Left cardiac atrium (tissue), 4 donors: ENCODE results near the gene DHCR24. TPM values are rescaled to one million over a fixed set of nuclear protein-coding genes. Genes with fewer than 3 reads are reported as not detected.
A peak's percentile ranks its signal among the peaks of the same experiment; 100 is the strongest.

Experiments used
- ATAC-seq, 2 donors: fragments of 200-7000 bp; cut with Tn5 transposase; one replicate each; pipeline ENCODE4 v1.9.1; 2020; ENCODE audit warnings: mild to moderate bottlenecking in 2 of 2, moderate library complexity in 2 of 2
- DNase-seq: peaks from one replicate; pipeline ENCODE4 v3.0.0-alpha.2; 2020
- intact Hi-C, 2 donors: fragments of 100-400 bp; cut with DNase I; formaldehyde crosslinking; loops; one replicate each; pipeline versions ENCODE4 v1.14.1 to v1.15.1; 2022 to 2023
- total RNA-seq, 2 donors: library from RNA; stranded (reverse); fragmentation: NEBNext Ultra II Directional; extraction: Animal tissue kit (Norgen Biotek cat#: 25700); gene quantifications; one replicate each; pipeline ENCODE4 v1.2.1, GENCODE V29; 2021
- donor health status: DM: no; HTN: yes; CAD: no.
- donor health status: DM: no; HTN: yes; CAD: no; lungs with severe emphysema.
- donor health status: DM: yes; HTN: yes; CAD: no.
- donor health status: Dilated cardiomyopathy.

DHCR24 gene
- total RNA-seq, 2 donors from 2014 or later: 54.7 to 55.4 TPM

DNA sequence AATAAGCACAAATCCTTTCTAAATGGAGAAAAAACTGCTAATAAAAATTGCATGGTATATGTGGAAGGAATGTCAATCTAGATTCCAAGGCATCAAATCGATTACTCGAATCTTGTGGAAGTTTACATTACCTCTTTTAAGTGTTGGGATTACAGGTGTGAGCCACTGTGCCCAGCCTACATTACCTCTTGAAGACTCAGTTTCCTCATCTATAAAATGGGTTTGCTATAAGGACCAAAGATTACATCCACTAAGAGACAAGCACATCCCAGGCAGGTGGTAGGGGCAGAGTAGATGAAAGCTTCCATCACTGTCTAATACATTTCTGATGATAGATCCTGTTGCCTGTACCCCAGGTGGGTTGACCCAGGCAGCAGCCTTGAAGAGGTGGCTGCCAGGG is 16.1 kb downstream of the DHCR24 start:
- intact Hi-C loops: no loop called here
- DNase-seq (no peak), ATAC-seq (no peak)

DNA sequence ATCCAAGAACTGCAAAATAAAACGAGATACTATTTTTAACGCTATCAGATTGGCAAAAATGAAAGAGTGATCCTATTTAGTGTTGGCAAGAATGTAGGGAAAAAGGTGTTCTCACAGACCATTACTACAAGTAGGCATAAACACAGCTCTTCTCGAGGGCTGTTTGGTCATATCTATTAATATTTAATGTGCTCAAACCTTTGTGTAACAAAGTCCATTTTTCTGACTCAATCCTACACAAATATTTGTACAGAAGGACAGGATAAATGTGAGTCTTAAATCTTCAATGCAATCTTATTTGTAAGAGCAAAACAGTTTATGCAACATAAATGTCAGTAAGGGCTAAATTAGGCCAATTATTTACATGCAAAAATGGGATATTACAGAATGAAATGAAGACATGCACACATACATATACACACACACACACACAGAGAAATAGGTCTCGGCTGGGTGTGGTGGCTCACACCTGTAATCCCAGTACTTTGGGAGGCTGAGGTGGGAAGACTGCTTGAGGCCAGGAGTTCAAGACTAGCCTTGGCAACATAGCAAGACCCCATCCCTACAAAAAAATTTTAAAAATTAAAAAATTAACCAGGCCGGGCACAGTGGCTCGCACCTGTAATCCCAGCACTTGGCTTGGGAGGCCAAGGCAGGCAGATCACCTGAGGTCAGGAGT is 17.7 kb downstream of the DHCR24 start:
- ATAC-seq: no peak

DNA sequence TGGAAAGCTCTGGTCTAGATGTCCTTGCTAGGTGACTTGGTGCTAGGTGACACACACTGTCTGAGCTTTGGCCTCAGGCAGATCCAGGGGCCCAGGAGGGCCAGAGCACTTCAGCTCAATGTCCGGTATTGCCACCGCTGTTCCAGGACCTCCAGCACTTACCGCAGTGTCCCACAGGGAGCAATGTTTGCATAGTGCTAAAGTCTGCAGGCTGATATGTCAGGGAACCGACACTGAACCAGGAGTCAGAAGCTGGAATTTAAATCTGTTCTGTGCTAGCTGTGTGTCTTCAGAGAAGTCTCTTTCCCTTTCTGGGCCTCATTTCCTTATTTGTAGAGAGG is 19.3 kb downstream of the DHCR24 start:
- intact Hi-C loops: no loop called here
- DNase-seq (no peak), ATAC-seq (no peak)

More for the DNA sequence above, 17.7 kb downstream of the DHCR24 start:
- intact Hi-C loops: no loop called here
- DNase-seq: no peak

DNA sequence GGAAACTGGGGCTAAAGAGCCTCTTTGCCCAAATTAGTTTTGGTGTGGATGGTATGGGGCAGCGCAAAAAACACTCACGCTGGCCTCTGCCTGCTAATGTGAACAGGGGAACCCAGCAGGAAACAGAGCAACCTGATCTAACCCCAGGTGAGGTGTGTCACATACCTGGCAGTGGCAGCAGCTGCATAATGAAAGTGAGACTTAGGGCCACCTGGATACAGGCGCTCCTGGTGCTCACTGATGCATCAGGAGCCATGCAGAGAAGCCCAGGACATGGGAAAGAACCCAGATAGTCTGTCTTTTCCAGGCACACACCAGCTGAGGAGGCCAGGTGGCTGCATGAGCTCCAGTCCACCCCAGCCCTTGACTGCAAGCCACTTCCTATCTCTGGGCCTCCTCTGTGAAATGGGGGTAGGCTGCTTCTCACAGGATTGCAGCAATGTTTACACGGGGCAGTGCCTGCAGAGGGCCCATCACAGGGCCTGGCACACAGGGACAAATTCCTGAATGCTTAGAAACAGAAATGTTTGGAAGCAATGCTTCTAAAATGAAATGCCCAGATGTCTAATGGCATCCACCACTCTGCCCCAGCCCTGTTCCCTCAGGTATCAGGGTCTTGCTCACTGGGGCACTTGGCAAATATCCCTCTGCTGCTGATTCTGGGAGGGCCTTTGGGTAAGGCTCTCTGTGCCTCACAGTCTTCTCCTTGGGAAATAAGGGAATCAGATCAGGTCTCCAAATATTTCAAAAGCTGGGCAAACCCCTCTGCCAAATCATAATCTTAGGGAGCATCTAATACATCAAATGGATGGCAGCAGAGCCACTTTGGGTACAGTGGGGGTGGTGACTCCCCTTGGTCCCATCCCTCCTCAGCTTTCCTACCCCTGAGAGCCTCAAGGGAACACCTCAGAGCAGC is 19.9 kb downstream of the DHCR24 start:
- intact Hi-C loops: no loop called here
- ATAC-seq (no peak), DNase-seq (no peak)

DNA sequence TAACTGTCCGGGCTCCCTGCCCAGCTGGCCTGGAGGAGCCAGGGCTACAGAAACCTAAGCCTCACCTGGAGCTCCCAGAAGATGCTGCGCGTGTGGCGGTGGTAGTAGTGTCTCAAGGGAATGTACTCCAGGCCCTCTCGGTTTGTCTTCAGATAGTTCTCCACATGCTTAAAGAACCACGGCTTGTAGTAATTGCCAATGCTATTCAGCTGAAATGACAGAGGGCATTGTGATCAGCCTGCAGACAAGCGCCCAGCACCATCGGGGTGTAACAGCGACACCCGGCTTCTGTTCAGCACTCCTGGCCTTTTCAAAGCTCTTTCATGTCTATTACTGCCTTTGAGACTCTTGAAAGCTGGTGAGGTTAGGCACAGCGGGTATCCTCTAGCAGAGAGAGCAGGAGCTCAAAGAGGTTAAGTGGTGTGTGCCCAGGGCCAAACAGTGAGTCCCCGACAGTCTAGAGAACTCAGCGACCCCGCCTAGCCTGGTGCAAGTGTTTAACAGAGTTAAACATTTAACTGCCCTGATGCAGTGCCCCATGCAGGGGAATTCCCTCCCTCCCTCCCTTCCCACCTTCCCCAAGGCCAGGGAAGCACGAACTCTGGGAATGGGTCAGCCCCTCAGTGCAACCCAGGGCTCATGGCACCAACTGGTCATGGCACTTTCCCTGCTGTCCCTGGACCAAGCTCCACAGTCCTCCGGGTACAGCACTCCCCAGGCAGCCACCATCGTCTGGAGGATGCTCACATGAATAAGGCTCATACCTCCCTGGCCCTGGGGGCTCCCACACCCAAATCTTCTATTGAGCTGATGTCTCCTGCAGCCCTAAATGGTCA is 21.5 kb downstream of the DHCR24 start:
- ATAC-seq (no peak), DNase-seq (no peak)
- intact Hi-C loops: no loop called here

DNA sequence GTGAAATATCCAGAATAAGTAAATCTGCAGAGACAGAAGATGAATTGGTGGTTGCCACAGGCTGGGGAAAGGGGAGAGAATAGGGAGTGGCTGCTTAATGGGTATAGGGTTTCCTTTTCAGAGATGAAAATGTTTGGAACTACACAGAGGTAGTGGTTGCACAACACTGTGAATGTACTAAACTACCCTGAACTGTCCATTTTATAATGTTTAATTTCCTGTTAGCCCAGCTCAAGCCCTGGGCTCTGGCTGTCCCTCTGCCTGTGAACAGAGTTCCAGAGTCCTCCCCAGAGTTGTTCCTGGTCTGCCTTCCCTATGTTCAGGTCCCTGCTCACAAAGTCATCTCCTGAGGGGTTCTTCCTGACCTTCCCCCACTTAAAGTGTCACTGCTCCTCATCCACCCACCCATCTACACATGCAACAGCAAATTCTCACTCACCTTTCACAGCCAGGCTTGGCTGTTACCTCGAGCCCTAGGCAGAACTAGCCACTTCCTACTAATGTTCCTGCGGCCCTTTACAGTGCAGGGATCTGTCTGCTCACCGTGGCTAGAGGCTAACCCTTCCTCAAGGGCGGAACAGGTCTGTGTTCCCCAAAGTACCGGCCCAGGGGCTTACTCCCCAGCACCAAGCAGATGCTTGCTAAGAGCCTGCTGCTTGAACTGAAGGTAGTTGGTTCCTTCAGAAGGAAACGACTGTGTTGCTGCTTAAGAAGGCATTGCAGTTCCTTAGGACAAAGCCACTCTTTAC is 22.4 kb downstream of the DHCR24 start:
- no peak for ATAC-seq
- intact Hi-C loops: no loop called here
- no peak for DNase-seq

DNA sequence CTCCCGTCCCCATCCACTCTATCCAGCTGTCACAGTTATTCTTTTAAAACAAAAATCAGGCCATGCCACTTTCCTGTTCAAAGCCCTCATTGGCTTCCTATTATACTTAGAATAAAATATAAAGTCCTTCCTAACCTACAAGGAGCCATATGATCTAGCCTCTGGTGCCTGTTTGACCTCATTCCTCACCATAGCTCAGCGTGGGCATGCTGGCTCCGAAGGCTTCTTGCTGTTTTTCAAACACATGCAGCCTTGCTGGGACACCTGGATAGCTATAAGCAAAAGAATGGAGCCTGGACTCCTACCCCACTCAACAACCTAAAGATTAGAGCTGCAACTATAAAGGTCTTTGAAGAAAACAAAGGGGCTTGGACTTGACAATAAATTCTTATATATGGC is 23.7 kb downstream of the DHCR24 start:
- DNase-seq (no peak), ATAC-seq (no peak)
- intact Hi-C loops: no loop called here

DNA sequence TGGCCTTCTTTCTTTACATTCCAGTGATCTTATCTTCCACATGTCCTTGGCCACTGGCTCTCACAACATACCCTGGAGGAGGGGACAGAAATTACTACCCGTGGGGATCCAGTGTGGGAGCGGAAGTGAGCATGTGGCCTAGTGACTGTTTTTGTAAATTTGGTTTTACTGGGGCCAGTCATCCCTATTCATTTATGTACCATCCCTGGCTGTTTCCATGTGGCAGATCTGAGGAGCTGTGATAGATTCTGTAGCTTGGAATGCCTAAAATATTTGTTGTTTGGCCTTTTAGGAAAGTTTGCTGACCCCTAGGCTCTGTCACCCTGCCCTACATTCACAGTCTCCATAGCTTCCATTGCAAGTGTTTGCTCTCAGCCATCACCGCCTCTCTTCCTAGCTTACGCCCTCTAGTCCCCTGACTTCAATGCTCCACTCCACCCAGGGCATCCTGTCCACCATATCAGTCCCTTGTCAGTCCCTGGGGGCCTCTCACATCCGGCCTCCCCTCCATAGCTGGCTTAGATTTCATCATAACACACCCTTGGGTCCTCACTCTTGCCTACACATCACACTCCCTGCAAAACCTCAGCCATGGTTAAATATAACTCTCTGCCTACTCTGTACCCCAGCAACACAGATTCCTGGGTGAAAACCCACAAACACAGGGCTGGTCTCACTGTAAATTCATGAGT is 25.8 kb downstream of the DHCR24 start:
- DNase-seq (peak; percentile 36), ATAC-seq (peak in 1 of 2 donors; percentile 19)
- intact Hi-C loops: no loop called here

DNA sequence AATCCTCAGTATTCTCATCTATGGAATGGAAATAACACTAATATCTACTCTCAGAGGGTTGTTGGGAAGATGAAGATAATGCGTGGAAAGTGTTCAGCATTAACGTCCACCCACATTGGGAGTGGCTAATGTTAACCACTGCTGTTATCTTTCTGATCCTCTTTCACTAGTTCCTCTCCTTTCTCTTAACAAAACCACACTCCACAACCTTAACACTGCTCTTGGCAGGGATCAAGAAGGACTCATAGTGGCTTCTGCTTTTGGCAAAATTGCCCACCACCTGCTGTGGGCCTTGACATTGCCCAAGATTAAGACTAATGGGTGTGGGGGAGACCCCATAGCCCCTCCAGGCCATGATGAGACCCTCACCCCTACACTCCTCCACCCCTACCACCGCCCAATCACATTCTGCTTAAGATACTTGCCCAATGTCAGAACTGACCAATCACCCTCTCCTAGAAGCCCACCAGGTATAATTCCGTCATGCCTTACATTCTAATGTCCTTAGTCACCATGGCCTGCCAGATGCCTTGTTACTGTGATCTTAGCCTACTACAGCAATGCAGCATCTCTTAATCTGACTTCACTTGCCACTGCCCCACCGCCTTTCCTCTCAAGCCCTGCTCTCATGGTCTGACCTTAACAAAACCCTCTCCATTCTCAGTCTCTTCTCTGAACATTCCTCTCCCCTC is 27.1 kb downstream of the DHCR24 start:
- intact Hi-C loops: no loop called here
- ATAC-seq (no peak), DNase-seq (no peak)

DNA sequence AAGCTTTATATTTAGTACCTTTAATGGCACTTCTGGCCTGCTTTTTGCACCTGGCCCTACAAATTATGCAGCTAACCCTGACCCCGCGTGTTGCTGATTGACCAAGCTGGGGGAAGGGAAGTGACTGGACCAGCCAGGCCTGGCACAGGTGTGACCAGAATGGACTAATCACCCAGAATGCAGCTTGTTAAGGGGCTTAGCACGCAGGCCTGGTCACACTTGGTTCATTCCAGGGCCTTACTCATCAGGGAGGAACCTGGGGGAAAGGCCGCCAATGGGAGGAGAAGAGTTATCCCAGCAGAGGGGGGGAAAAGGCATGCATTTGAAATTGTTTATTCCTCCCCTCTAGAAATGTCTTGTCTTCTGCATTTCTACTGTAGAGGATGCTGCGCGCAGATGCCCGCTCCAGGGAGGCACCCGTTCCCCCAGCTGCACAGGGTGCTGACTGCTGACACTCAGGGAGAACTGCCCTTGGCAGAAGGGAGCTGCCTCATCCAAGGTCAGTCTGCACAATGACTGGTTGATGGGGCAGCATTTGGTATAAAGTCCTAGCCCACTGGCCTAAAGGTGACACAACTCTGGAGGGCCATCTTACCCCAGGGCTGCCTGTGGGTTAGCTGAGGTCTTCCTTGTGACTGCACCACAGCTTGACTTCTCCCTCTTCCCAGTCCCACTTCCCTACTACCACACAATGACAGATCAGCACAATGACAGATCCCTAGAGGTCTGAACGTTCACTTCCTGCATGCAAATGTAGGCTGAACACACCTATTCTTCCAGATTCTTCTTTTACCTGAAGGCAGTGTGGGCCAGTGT is 29.0 kb downstream of the DHCR24 start:
- intact Hi-C loops: no loop called here
- ATAC-seq: peak in 1 of 2 donors; percentile 45
- no peak for DNase-seq

DNA sequence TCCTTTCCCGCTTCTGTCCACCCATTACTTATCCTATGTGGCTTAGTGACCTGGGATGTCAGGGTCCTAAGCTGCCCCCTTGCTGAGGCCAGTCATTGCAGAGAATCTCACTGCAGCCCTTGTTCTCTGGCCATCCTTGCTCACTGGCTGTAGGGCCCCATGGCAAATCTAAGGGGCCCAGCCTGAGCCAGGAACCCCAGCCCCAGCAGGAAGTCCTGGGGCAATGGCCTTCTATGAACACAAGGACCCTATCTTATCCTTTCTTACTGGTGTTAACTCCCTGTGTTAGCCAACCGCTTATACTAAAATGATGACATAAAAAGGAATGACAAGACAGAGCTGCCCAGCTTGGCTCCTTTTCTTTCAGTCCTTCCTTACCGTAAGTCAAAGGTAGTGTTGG is 29.9 kb downstream of the DHCR24 start:
- intact Hi-C loops: no loop called here
- DNase-seq (no peak), ATAC-seq (no peak)

DNA sequence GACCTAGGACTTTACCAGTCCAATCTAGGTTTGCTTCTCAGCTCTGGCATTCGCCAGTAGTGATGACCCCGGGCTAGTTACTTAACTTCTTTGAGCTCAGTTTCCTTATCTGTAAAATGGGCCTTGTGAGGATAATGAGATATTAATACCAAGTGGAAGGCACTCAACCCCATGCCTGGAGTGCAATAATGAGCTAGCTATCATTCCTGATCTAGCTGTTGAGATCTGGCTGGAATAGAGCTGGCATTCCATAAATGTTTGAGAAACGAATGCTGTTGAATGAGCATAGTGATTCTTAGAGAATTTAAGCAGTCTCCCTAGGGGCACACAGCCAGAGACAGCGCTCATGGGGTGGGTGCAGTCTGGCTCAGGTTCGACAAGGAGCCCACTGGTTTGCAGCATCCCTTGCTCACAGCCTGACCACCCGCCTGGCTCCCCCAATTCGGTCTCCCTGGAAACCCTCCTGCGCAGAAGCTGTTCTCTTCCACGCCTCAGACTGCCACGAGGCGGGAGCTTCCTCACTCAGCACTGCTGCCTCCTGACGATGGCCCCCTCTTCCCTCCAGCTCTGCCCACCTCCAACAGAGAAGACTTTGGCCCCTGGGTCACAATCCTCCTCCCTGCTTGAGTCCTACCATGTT is 32.5 kb downstream of the DHCR24 start:
- ATAC-seq (no peak), DNase-seq (no peak)
- intact Hi-C loops: no loop called here

DNA sequence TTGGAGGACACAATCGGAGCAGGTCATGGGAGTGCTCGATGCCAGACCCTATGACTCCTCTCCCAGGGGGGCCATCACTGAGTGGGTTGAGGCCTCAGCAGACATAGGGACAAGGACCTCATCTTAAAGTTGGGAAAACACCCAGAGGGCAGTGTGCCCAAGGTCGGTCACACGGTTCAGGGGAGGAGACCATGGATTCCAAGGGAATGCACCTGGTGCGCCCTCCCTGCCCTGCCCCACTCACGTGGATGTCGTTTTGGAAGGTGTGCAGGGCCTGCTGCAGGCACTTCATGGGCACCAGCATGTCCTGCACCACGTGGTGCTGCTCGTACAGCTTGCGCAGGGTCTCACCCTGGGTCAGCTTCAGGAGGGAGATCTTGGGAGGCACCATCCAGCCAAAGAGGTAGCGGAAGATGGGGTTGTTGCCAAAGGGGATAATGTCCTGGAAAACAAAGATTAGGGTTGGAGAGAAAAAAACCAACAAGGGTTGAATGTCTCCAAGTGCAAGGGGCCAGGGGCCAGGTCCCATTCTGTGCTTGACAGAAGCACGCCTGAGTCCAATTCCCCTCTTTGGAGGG is 33.1 kb downstream of the DHCR24 start:
- ATAC-seq (no peak), DNase-seq (no peak)
- intact Hi-C loops: no loop called here

DNA sequence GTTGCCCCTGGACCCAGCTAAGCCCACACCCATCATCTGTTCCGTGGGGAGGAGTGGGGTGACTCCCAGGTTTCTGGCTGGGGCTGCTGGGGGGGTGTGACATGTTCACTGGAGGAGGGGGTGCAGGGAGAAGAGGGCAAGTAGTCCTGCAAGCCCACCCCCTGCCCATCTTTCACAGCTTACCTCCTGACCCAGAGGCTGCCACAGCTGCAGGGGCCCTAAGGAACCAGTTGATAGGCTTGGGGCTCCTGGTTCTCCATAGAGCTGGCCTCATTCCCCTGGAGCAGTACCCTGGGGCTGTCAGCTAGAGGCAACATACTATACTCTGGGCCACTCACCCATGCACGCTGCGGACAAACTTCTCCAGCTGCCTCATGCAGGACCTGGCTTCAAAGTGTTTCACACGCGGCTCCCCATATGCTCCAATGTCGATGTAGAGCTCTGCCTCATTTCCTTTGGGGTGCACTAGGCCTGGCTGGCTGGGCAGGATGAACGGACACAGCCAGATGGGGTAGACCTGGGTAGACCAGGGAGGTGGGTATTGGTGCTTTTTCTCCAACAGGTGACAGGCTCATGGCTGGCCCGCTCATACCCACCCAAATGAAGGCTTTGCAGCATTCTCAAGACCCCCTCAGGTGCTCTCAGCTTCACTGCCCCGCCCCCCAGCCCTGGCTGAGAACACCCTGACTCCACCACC is 33.8 kb downstream of the DHCR24 start:
- DNase-seq (no peak), ATAC-seq (no peak)
- intact Hi-C loops: no loop called here

DNA sequence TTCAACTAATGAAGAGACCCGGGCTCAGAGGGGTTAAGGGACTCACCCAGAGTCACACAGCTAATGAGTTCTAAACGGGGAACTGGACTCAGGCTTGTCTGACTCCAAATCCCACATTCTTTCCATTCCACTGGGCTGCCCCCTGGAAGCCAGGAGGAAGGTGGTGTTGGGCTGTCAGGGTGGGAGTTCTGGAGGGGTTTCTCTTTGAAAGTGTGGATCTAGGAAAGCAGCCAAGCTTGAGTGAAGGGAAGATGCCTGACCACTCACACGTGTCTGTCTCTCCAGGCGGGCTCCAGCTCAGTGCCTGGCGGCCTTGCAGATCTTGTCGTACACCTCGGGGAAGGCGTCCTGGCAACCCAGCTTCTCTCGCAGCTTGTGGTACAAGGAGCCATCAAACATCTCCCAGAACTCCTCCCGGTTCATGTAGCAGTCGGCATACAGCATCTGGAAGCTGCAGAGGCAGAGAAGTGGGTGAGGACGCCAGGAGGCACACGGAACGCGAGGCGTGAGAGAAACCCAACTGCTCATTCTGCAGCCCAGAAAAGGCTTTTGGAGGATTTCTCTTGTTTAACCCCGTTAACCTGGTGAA is 35.0 kb downstream of the DHCR24 start:
- DNase-seq: no peak
- ATAC-seq: no peak
- intact Hi-C loops: no loop called here

DNA sequence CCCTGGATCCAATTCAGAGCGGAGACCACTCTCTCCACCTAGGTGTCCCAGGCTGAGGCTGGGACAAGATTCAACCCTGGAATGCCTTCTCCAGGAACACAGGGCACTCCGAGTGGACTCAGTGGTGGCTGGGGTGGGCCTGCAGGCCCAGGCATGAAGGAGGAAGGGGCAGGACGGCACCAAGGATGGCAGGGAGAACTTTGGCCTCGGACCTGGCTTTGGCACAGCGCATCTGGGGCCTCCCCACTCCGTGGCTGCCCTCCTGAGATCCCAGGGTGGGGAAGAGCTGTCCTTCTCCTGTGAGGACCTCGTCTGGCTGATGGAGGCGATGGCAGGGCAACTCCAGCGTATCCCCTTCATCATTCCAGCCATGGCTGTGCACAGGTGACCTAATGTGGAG is 35.6 kb downstream of the DHCR24 start:
- DNase-seq (no peak), ATAC-seq (no peak)
- intact Hi-C loops: no loop called here
